WTC11 (cell line): Measurements from ENCODE around the gene ESR2. TPM values are rescaled to one million over a fixed set of nuclear protein-coding genes. Genes with fewer than 3 reads are reported as not detected.

Experiments
- ATAC-seq: fragments of 200-7000 bp; cut with Tn5 transposase; 2 replicates; pipeline ENCODE4 v1.10.0; 2021; ENCODE audit warnings: mild to moderate bottlenecking, moderate library complexity
- CTCF ChIA-PET: fragments of 300-600 bp; sonication (Branson Sonifier 250); formaldehyde crosslinking; loops from one replicate; lab custom pipeline; 2021; ENCODE audit warnings: antibody characterized with exemption; lab: Charles Lee
- POLR2A ChIA-PET: fragments of 350-600 bp; sonication (Branson Sonifier 250); formaldehyde crosslinking; loops from one replicate; lab custom pipeline; 2021; ENCODE audit warnings: antibody characterized with exemption; lab: Charles Lee
- DNase-seq: peaks from one replicate; pipeline ENCODE4 v3.0.0; 2021; ENCODE audit warnings: low spot score
- H3K27ac Mint-ChIP-seq: 2 replicates; pipeline ENCODE4 v1.8.0; 2021; ENCODE audit warnings: mixed read lengths
- H3K27me3 Mint-ChIP-seq: 2 replicates; pipeline ENCODE4 v1.8.0; 2021; ENCODE audit warnings: low read depth, mild to moderate bottlenecking, moderate library complexity, mixed read lengths
- H3K36me3 Mint-ChIP-seq: 2 replicates; pipeline ENCODE4 v1.8.0; 2021; ENCODE audit warnings: mixed read lengths
- H3K4me1 Mint-ChIP-seq: 2 replicates; pipeline ENCODE4 v1.8.0; 2022; ENCODE audit warnings: mixed read lengths
- H3K4me3 Mint-ChIP-seq: 2 replicates; pipeline ENCODE4 v1.8.0; 2021; ENCODE audit warnings: mild to moderate bottlenecking, moderate library complexity, mixed read lengths
- H3K9me3 Mint-ChIP-seq: 2 replicates; pipeline ENCODE4 v1.8.0; 2021; ENCODE audit warnings: mixed read lengths
- CBFB ChIP-seq: sonication (generic); formaldehyde crosslinking; IDR thresholded peaks from 2 replicates; pipeline ENCODE4 v1.8.1; 2022; ENCODE audit warnings: mild to moderate bottlenecking, low read depth, missing genetic modification reagents
- ESRRA ChIP-seq: sonication (generic); formaldehyde crosslinking; IDR thresholded peaks from 2 replicates; pipeline ENCODE4 v1.8.1; 2022; ENCODE audit warnings: mild to moderate bottlenecking, missing genetic modification reagents, borderline replicate concordance
- FOXP1 ChIP-seq: sonication (generic); formaldehyde crosslinking; IDR thresholded peaks from 2 replicates; pipeline ENCODE4 v1.8.0; 2022; ENCODE audit warnings: missing genetic modification reagents, mild to moderate bottlenecking, moderate library complexity, borderline replicate concordance
- MXD4 ChIP-seq: fragments of 250-450 bp; sonication (Bioruptor Pico); IDR thresholded peaks from 2 replicates; pipeline ENCODE4 v1.8.0; 2021; ENCODE audit warnings: mild to moderate bottlenecking, moderate library complexity, borderline replicate concordance
- OVOL2 ChIP-seq: fragments of 250-450 bp; sonication (Bioruptor Pico); IDR thresholded peaks from 2 replicates; pipeline ENCODE4 v1.9.0; 2021; ENCODE audit warnings: mild to moderate bottlenecking, borderline replicate concordance
- PRDM15 ChIP-seq: sonication (generic); formaldehyde crosslinking; IDR thresholded peaks from 2 replicates; pipeline ENCODE4 v1.8.0; 2022; ENCODE audit warnings: missing genetic modification reagents
- PREB ChIP-seq: sonication (generic); formaldehyde crosslinking; IDR thresholded peaks from 2 replicates; pipeline ENCODE4 v1.8.1; 2022; ENCODE audit warnings: mild to moderate bottlenecking, missing genetic modification reagents, moderate library complexity, borderline replicate concordance
- RORB ChIP-seq: fragments of 250-450 bp; sonication (Bioruptor Pico); IDR thresholded peaks from 2 replicates; pipeline ENCODE4 v1.9.0; 2021; ENCODE audit warnings: mild to moderate bottlenecking
- SOX15 ChIP-seq: fragments of 250-450 bp; sonication (Bioruptor Pico); IDR thresholded peaks from 2 replicates; pipeline ENCODE4 v1.9.0; 2021; ENCODE audit warnings: mild to moderate bottlenecking
- TEAD1 ChIP-seq: sonication (generic); formaldehyde crosslinking; IDR thresholded peaks from 2 replicates; pipeline ENCODE4 v1.8.0; 2022; ENCODE audit warnings: mild to moderate bottlenecking, missing genetic modification reagents
- TEAD4 ChIP-seq: sonication (generic); formaldehyde crosslinking; IDR thresholded peaks from 2 replicates; pipeline ENCODE4 v1.8.0; 2022; ENCODE audit warnings: mild to moderate bottlenecking, missing genetic modification reagents
- ZBTB21 ChIP-seq: sonication (generic); formaldehyde crosslinking; IDR thresholded peaks from 2 replicates; pipeline ENCODE4 v1.8.1; 2023; ENCODE audit warnings: mild to moderate bottlenecking, missing genetic modification reagents, borderline replicate concordance
- ZNF416 ChIP-seq: fragments of 250-450 bp; sonication (Bioruptor Pico); IDR thresholded peaks from 2 replicates; pipeline ENCODE4 v1.9.0; 2021; ENCODE audit warnings: mild to moderate bottlenecking, inconsistent platforms
- total RNA-seq: library from RNA; stranded (reverse); gene quantifications from 3 replicates; pipeline ENCODE4 v1.2.3, GENCODE V29; 2021
- TF ChIP-seq, protein P1 (sequence below): sonication (generic); formaldehyde crosslinking; IDR thresholded peaks from 2 replicates; pipeline ENCODE4 v1.8.1; 2022; ENCODE audit warnings: low read depth, missing genetic modification reagents, borderline replicate concordance
- TF ChIP-seq, protein P2 (sequence below): sonication (generic); formaldehyde crosslinking; IDR thresholded peaks from 2 replicates; pipeline ENCODE4 v1.8.1; 2023; ENCODE audit warnings: mild to moderate bottlenecking, missing genetic modification reagents
- TF ChIP-seq, protein P3 (sequence below): sonication (generic); formaldehyde crosslinking; IDR thresholded peaks from 2 replicates; pipeline ENCODE4 v1.8.1; 2023; ENCODE audit warnings: mild to moderate bottlenecking, missing genetic modification reagents, borderline replicate concordance
- TF ChIP-seq, protein P4 (sequence below): sonication (generic); formaldehyde crosslinking; conservative IDR thresholded peaks from 2 replicates; pipeline ENCODE4 v1.8.1; 2023; ENCODE audit warnings: mild to moderate bottlenecking, low read depth, missing genetic modification reagents, moderate library complexity
- TF ChIP-seq, protein P5 (sequence below): sonication (generic); formaldehyde crosslinking; IDR thresholded peaks from 2 replicates; pipeline ENCODE4 v1.8.0; 2022; ENCODE audit warnings: mild to moderate bottlenecking, missing genetic modification reagents

The ESR2 gene
- total RNA-seq, 1 experiment from 2014 or later = 0.50 TPM

GRCh38 chr14:64340560-64341196, 46.5 kb upstream of the ESR2 start:
- peak overlapping the region; percentile 35 for H3K4me3 Mint-ChIP-seq
- peaks cover 14% of the 10 kb centered on the region for H3K9me3 Mint-ChIP-seq
- peaks cover 2% of the 10 kb centered on the region; the same call in 1 of the 2 replicates for H3K27me3 Mint-ChIP-seq
- peaks cover 29% of the 10 kb centered on the region for H3K4me1 Mint-ChIP-seq
- TF ChIP-seq CBFB (CRISPR knock-in tag) = no peak
- TF ChIP-seq, protein P1, sequence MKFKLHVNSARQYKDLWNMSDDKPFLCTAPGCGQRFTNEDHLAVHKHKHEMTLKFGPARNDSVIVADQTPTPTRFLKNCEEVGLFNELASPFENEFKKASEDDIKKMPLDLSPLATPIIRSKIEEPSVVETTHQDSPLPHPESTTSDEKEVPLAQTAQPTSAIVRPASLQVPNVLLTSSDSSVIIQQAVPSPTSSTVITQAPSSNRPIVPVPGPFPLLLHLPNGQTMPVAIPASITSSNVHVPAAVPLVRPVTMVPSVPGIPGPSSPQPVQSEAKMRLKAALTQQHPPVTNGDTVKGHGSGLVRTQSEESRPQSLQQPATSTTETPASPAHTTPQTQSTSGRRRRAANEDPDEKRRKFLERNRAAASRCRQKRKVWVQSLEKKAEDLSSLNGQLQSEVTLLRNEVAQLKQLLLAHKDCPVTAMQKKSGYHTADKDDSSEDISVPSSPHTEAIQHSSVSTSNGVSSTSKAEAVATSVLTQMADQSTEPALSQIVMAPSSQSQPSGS (CRISPR knock-in tag) = no peak
- TF ChIP-seq MXD4 (CRISPR knock-in tag) = no peak
- TF ChIP-seq, protein P2, sequence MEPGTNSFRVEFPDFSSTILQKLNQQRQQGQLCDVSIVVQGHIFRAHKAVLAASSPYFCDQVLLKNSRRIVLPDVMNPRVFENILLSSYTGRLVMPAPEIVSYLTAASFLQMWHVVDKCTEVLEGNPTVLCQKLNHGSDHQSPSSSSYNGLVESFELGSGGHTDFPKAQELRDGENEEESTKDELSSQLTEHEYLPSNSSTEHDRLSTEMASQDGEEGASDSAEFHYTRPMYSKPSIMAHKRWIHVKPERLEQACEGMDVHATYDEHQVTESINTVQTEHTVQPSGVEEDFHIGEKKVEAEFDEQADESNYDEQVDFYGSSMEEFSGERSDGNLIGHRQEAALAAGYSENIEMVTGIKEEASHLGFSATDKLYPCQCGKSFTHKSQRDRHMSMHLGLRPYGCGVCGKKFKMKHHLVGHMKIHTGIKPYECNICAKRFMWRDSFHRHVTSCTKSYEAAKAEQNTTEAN (CRISPR knock-in tag) = no peak
- no peak for TF ChIP-seq TEAD1 (CRISPR knock-in tag)
- no peak for TF ChIP-seq PREB
- no peak for TF ChIP-seq SOX15 (CRISPR knock-in tag)
- no peak for TF ChIP-seq FOXP1 (CRISPR knock-in tag)
- no peak for TF ChIP-seq PRDM15 (CRISPR knock-in tag)
- TF ChIP-seq ZNF416 (CRISPR knock-in tag) = no peak
- ATAC-seq (no peak), DNase-seq (no peak)
- peaks cover 14% of the 10 kb centered on the region for H3K36me3 Mint-ChIP-seq
- CTCF ChIA-PET = no interaction called here
- POLR2A ChIA-PET = interaction anchor here (1.0 kb wide), 1 partner anchor 47 kb away, joined by 3 read pairs; no protein-coding TSS in a partner anchor
- no peak overlapping the region for H3K27ac Mint-ChIP-seq

GRCh38 chr14:64338616-64339316, 44.6 kb upstream of the ESR2 start:
- H3K27me3 Mint-ChIP-seq = peaks cover 2% of the 10 kb centered on the region; the same call in 1 of the 2 replicates
- ChIA-PET CTCF (interaction anchor here (0.8 to 2.0 kb wide), 7 partner anchors 35 to 484 kb away, joined by 3 to 10 read pairs (median 4); no protein-coding TSS in a partner anchor), POLR2A (interaction anchor here (1.0 to 2.5 kb wide), 4 partner anchors 49 to 365 kb away, joined by 3 to 33 read pairs (median 8); partner anchors contain the start of genes MTHFD1, PLEKHG3 and ZBTB1)
- peak overlapping the region; percentile 91 for H3K4me3 Mint-ChIP-seq
- ATAC-seq = peak; percentile 88
- peak; percentile 93 for DNase-seq
- H3K27ac Mint-ChIP-seq = peak overlapping the region; percentile 99
- peaks cover 29% of the 10 kb centered on the region for H3K4me1 Mint-ChIP-seq
- peaks cover 14% of the 10 kb centered on the region for H3K36me3 Mint-ChIP-seq
- peaks cover 14% of the 10 kb centered on the region for H3K9me3 Mint-ChIP-seq
- no peak for TF ChIP-seq RORB (CRISPR knock-in tag)
- TF ChIP-seq ZBTB21 (CRISPR knock-in tag) = peak; percentile 79; the same call in 1 of the 2 replicates
- no peak for TF ChIP-seq OVOL2 (CRISPR knock-in tag)
- TF ChIP-seq, protein P3, sequence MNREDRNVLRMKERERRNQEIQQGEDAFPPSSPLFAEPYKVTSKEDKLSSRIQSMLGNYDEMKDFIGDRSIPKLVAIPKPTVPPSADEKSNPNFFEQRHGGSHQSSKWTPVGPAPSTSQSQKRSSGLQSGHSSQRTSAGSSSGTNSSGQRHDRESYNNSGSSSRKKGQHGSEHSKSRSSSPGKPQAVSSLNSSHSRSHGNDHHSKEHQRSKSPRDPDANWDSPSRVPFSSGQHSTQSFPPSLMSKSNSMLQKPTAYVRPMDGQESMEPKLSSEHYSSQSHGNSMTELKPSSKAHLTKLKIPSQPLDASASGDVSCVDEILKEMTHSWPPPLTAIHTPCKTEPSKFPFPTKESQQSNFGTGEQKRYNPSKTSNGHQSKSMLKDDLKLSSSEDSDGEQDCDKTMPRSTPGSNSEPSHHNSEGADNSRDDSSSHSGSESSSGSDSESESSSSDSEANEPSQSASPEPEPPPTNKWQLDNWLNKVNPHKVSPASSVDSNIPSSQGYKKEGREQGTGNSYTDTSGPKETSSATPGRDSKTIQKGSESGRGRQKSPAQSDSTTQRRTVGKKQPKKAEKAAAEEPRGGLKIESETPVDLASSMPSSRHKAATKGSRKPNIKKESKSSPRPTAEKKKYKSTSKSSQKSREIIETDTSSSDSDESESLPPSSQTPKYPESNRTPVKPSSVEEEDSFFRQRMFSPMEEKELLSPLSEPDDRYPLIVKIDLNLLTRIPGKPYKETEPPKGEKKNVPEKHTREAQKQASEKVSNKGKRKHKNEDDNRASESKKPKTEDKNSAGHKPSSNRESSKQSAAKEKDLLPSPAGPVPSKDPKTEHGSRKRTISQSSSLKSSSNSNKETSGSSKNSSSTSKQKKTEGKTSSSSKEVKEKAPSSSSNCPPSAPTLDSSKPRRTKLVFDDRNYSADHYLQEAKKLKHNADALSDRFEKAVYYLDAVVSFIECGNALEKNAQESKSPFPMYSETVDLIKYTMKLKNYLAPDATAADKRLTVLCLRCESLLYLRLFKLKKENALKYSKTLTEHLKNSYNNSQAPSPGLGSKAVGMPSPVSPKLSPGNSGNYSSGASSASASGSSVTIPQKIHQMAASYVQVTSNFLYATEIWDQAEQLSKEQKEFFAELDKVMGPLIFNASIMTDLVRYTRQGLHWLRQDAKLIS (CRISPR knock-in tag) = 0 out of 2 replicates have a peak, but pooled peaks have one; percentile 35
- TF ChIP-seq ESRRA = no peak
- no peak for TF ChIP-seq TEAD4
- TF ChIP-seq, protein P4, sequence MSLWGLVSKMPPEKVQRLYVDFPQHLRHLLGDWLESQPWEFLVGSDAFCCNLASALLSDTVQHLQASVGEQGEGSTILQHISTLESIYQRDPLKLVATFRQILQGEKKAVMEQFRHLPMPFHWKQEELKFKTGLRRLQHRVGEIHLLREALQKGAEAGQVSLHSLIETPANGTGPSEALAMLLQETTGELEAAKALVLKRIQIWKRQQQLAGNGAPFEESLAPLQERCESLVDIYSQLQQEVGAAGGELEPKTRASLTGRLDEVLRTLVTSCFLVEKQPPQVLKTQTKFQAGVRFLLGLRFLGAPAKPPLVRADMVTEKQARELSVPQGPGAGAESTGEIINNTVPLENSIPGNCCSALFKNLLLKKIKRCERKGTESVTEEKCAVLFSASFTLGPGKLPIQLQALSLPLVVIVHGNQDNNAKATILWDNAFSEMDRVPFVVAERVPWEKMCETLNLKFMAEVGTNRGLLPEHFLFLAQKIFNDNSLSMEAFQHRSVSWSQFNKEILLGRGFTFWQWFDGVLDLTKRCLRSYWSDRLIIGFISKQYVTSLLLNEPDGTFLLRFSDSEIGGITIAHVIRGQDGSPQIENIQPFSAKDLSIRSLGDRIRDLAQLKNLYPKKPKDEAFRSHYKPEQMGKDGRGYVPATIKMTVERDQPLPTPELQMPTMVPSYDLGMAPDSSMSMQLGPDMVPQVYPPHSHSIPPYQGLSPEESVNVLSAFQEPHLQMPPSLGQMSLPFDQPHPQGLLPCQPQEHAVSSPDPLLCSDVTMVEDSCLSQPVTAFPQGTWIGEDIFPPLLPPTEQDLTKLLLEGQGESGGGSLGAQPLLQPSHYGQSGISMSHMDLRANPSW (CRISPR knock-in tag) = no peak
- TF ChIP-seq, protein P5, sequence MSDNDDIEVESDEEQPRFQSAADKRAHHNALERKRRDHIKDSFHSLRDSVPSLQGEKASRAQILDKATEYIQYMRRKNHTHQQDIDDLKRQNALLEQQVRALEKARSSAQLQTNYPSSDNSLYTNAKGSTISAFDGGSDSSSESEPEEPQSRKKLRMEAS = peak; percentile 74
